IPS-18c (cell line): ENCODE measurements around the gene FCGR3A.
"Not testable (repeated sequence)": the region's sequence is repeated elsewhere in the genome, so short reads cannot be mapped to it uniquely, and the experiment has no call there.

ENCODE experiments used
- H3K4me3 ChIP-seq: 2 replicates; pipeline ENCODE4 v1.7.0; 2013; ENCODE audit warnings: low read depth, mild to moderate bottlenecking, low read length, moderate library complexity; ENCODE audit not compliant: insufficient read depth
- H3K9me3 ChIP-seq: one replicate; pipeline ENCODE4 v1.6.1; 2013; ENCODE audit warnings: mild to moderate bottlenecking, low read length, moderate library complexity; ENCODE audit not compliant: control insufficient read depth, insufficient read depth

FCGR3A gene

DNA sequence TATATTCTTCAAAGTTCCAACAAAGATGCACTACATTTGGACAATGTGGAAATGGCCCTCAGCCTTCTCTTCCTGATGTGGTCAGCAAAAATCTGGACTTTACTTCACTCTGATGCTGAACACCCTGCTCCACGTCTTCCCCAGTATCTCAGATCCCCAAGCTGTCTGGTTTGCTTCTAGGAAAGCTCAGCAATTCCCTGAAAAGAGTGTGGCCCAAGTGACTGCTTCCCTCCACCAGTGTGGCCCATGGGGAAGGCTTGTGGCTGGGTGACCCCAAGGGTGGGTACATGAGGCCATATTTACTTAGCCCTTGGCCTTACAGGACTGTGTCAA is 36.2 kb downstream of the FCGR3A start:
- not testable (repeated sequence) for H3K4me3 ChIP-seq, H3K9me3 ChIP-seq

GRCh38 chr1:161512636-161513447 is 36.8 kb downstream of the FCGR3A start:
- H3K4me3 ChIP-seq, H3K9me3 ChIP-seq: not testable (repeated sequence)

DNA sequence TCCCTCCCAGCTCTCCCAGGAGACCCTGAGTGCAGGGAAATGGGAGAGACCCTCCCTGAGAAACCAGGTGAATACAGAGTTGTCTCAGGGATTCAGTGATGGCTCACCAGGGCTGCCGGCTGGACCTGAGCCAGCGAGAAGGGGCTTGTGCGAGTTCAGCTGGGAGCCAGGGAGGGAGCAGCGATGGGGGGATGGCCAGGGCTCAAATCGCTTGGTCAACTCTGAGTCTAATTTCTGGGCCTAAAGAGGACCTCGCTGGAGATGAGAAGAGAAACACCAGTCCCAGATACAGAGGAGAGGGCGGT is 37.9 kb downstream of the FCGR3A start:
- no peaks in the 10 kb centered on the region for H3K9me3 ChIP-seq
- H3K4me3 ChIP-seq: no peak overlapping the region

DNA sequence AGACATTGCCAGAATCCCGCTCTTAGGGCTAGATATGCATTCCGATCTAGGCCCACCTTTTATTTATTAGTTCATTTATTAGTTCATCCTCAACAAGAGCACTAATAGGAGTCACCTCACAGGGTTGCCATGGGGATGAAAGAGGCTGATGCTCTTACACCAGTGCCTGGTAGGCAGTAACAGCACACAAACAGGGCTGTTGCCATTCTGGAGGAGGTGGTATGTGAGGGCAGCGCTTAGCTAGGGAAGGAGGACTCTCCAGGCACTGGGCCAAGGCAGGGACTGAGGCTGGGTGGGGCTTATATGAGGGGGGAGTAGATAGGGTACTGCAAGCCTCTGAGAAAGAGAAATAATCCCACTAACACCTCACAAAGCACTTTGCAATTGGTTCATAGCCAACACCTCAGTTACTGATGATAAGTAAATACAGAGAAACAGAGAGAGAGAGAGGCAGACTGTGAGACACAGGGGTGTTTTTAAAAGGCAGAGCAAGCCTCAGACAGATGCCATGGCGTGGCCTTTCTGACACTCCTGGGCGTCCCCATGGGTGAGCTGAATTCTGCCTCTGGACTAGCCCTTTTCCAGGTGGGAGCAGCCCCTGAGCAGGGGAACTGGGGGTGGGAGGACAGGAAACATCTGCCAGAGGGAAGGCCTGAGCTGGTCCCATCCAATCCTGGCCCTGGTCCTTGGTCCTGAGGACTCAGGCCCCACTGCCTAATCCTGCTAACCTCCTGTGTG is 38.4 kb downstream of the FCGR3A start:
- no peak overlapping the region for H3K4me3 ChIP-seq
- no peaks in the 10 kb centered on the region for H3K9me3 ChIP-seq

DNA sequence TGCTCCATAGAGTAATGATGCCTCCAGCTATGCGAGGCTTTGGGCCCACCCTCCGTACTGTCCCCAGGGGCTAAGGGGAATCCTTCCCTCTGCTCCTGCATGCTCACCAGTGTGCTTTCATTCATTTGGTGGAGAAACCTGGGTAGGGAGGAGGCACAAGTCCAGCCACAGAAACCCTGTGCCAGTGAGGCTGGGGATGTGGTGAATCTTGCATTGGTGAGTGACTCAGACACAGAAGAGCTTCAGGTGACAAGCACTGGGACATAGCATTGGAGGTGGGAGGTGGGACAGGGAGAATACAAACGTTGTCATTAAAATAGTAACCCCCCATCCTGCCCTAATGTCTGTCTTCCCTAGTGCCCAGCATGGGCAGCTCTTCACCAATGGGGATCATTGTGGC is 39.1 kb downstream of the FCGR3A start:
- Histone ChIP-seq H3K9me3 (no peaks in the 10 kb centered on the region), H3K4me3 (no peak overlapping the region)

- no peaks in the 10 kb centered on the region for H3K9me3 ChIP-seq
- no peak overlapping the region for H3K4me3 ChIP-seq
Measured at GRCh38 chr1:161506336-161507223, 43.0 kb downstream of the FCGR3A start.

DNA sequence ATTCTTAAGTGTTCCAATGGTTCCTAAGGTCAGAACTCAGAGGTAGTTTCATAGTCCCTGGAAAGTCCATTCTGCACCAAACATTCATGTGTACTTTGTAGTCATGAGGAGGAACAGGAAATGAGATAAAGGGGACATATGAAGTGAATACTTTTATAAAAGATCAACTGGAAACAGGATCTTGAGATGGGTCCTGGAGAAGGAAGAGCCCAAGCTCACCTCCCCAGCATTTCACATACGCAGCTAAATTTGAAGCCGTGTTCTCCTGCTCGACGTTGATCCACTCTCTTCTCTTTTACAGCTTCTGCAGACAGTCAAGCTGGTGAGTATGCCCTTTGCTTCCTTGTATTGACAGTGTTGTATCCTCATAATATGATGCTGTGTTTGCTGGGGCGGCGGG is 43.9 kb downstream of the FCGR3A start:
- H3K9me3 ChIP-seq: no peaks in the 10 kb centered on the region
- H3K4me3 ChIP-seq: no peak overlapping the region

DNA sequence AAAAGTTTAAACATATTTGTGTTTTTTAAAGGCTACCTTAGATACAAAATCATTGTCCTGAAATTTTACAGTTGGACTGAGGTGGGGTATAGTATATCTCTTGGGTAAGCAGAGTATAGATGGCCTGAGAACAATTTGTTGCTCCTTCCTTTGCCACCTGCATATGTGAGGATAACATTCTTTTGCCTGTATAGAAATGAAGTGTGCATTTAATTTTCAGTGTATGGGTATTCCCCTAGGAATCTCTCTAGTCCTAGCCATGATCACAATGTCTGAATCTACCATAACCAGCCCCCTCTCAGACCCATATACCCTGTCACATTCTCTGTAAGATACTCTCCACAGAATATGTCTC is 46.2 kb downstream of the FCGR3A start:
- no peak overlapping the region for H3K4me3 ChIP-seq
- H3K9me3 ChIP-seq: no peaks in the 10 kb centered on the region

DNA sequence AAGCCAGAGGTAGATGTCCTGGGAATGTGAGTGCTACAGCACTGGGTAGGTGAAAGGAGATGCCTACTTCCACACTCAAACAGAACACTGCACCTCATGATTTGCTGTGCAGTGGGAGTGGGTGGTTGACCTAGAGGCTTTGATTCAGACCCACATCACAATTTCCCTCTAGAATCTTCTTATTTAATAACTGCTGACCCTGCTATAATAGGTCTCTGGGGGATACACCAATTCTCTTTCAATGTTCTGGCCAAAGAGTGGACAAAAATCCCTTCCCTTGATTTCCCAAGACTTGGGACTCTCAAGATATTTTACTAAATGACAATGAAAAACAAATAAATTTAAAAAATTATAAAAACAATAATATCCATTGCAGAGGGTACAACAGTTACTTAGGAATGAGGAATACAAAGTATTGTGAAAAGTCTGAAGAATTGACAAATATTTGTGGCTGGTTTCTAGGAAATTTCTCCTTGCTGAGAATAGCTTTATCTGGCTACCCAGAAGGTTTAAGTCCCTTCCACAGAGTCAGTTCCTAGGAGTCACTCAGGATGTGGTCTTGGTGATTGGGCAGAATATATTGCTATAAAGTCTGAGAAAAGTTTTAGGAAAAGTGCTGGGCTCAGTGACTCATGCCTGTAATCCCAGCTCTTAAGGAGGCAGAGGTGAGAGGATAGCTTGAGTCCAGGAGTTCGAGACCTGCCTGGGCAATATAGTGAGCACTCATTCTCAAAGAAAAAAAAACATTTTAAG is 46.8 kb downstream of the FCGR3A start:
- H3K4me3 ChIP-seq: no peak overlapping the region
- H3K9me3 ChIP-seq: no peaks in the 10 kb centered on the region

GRCh38 chr1:161502181-161502580 is 47.4 kb downstream of the FCGR3A start:
- Histone ChIP-seq H3K9me3 (no peaks in the 10 kb centered on the region), H3K4me3 (no peak overlapping the region)

DNA sequence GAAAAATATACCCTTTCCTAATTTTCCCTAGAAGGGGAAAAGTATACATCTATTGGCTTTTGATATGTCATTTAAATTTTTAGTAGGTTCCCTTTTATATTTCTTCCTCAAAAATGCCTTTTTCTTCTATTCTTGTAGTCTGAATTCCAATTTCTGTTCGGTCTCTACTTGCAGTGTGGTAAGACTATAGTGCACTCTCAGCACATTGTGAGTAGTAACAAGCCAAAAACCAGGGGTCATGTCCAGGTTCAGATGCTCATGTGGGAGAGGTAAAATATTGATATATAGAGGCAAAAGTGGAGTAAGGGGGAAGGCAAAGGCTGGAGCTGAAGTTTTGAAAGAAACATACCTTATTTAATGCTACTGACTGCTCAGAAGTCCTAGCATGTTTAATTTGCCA is 48.4 kb downstream of the FCGR3A start:
- Histone ChIP-seq H3K4me3 (no peak overlapping the region), H3K9me3 (no peaks in the 10 kb centered on the region)

GRCh38 chr1:161499099-161500039 is 50.2 kb downstream of the FCGR3A start:
- no peak overlapping the region for H3K4me3 ChIP-seq
- no peaks in the 10 kb centered on the region for H3K9me3 ChIP-seq

- H3K9me3 ChIP-seq: no peaks in the 10 kb centered on the region
- no peak overlapping the region for H3K4me3 ChIP-seq
Measured at GRCh38 chr1:161498646-161499045, 51.0 kb downstream of the FCGR3A start.

- no peak overlapping the region for H3K4me3 ChIP-seq
- no peaks in the 10 kb centered on the region for H3K9me3 ChIP-seq
Measured at GRCh38 chr1:161497961-161498360, 51.7 kb downstream of the FCGR3A start.

DNA sequence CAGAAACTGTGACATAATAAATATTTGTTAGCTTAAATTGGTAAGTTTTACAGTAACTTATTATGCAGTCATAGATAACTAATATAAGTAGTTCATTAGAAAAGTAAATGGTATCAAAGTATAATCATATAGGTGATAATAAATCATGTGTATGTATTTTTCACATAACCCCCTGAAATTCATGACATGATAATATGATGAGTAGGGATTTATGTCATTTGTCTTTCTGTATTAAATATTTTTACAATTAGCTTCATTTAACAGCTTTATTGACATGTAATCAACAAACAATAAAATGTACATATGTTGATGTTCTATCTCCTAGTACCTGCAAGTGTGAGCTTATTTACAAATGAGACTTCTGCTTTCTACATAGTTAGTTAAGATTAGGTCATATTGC is 54.1 kb downstream of the FCGR3A start:
- H3K4me3 ChIP-seq: no peak overlapping the region
- peaks cover 2% of the 10 kb centered on the region for H3K9me3 ChIP-seq

DNA sequence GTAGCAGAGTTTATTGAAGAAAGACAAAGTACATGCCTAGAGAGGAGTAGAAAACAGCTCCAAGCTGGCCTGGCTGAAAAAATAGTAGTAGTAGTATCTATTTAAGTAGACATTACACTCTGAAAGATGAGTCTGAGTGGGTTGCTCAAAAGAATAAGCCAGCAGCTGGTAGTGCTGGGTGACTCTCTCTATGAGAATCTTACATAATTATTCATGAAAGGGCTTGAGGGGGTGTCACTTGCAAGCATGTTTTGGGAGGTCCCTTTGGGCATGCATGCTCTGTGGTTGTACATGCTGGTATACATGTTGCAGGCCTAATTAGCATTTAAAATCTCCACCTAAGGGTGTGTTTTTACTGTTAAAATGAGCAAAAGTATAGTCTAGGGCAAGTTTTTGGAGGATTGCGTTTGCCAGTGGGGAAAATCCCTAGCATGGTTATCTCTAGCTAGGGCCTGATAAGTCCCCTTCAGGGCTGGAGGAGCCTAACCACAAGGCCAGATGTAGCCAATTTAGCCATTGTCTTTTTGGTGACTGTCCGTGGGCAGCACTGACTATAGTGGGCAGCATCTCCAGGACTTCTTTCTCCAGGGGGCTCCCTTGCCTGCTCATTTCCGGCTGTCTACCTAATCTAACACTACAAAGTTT is 55.4 kb downstream of the FCGR3A start:
- H3K9me3 ChIP-seq: peaks cover 2% of the 10 kb centered on the region
- no peak overlapping the region for H3K4me3 ChIP-seq
